Measurements from ENCODE around the gene SYNPR. TPM values are rescaled to one million over a fixed set of nuclear protein-coding genes. Genes with fewer than 3 reads are reported as not detected.

Gene SYNPR
- total and polyA plus RNA-seq, 9 donors = not detected

GRCh38 chr3:63482341-63482740 is 204.2 kb downstream of the SYNPR start:
- WGBS, 3 donors = 68 to 81% (median 77%) methylated on average over 2 of the region's 2 CpGs
- TF ChIP-seq CTCF (IDR thresholded peaks at IDR 0.05) (no peak), POLR2A (IDR thresholded peaks at IDR 0.05) (no peak), EP300 (IDR thresholded peaks at IDR 0.05) (no peak)
- Histone ChIP-seq H3K4me3 (no peak overlapping the region), H3K4me1 (ENCODE audit: insufficient read depth) (peaks cover 2% of the 10 kb centered on the region), H3K27ac (no peak overlapping the region), H3K9me3 (no peaks in the 10 kb centered on the region), H3K27me3 (no peaks in the 10 kb centered on the region), H3K36me3 (no peaks in the 10 kb centered on the region)
- no peak for DNase-seq
- intact Hi-C loops (cut with DNase I) = no loop called here

- H3K36me3 ChIP-seq = no peaks in the 10 kb centered on the region
- intact Hi-C loops (cut with DNase I) = no loop called here
- no peaks in the 10 kb centered on the region for H3K27me3 ChIP-seq
- no peak overlapping the region for H3K27ac ChIP-seq
- no peaks in the 10 kb centered on the region for H3K9me3 ChIP-seq
- 53 to 62% (median 59%) methylated on average over 2 of the region's 2 CpGs for WGBS, 3 donors
- H3K4me3 ChIP-seq = no peak overlapping the region
- TF ChIP-seq EP300 (IDR thresholded peaks at IDR 0.05) (no peak), CTCF (IDR thresholded peaks at IDR 0.05) (no peak)
- no peaks in the 10 kb centered on the region for H3K4me1 ChIP-seq (ENCODE audit: insufficient read depth)
- DNase-seq = no peak
Measured at GRCh38 chr3:63492464-63492863, 214.4 kb downstream of the SYNPR start.

GRCh38 chr3:63493101-63493500 is 215.0 kb downstream of the SYNPR start:
- H3K27ac ChIP-seq = no peak overlapping the region
- H3K4me3 ChIP-seq = no peak overlapping the region
- no peak for TF ChIP-seq CTCF (IDR thresholded peaks at IDR 0.05)
- no peak for TF ChIP-seq EP300 (IDR thresholded peaks at IDR 0.05)
- no peak for TF ChIP-seq POLR2A (IDR thresholded peaks at IDR 0.05)
- WGBS, 3 donors = 78 to 86% (median 84%) methylated on average over 3 of the region's 3 CpGs
- no peaks in the 10 kb centered on the region for H3K27me3 ChIP-seq
- no peaks in the 10 kb centered on the region for H3K4me1 ChIP-seq (ENCODE audit: insufficient read depth)
- no peak for DNase-seq
- intact Hi-C loops (cut with DNase I) = no loop called here
- H3K9me3 ChIP-seq = no peaks in the 10 kb centered on the region
- no peaks in the 10 kb centered on the region for H3K36me3 ChIP-seq

- 97 to 100% (median 100%) methylated on average over 1 of the region's 1 CpG for WGBS, 3 donors
- no peaks in the 10 kb centered on the region for H3K9me3 ChIP-seq
- no peak overlapping the region for H3K27ac ChIP-seq
- no peaks in the 10 kb centered on the region for H3K36me3 ChIP-seq
- intact Hi-C loops (cut with DNase I) = no loop called here
- H3K27me3 ChIP-seq = no peaks in the 10 kb centered on the region
- no peak overlapping the region for H3K4me3 ChIP-seq
- no peak for DNase-seq
- no peak for TF ChIP-seq CTCF (IDR thresholded peaks at IDR 0.05)
- TF ChIP-seq EP300 (IDR thresholded peaks at IDR 0.05) = no peak
- no peak for TF ChIP-seq POLR2A (IDR thresholded peaks at IDR 0.05)
- H3K4me1 ChIP-seq (ENCODE audit: insufficient read depth) = no peaks in the 10 kb centered on the region
Measured at GRCh38 chr3:63494646-63495045, 216.5 kb downstream of the SYNPR start.

- Histone ChIP-seq H3K27ac (no peak overlapping the region), H3K27me3 (no peaks in the 10 kb centered on the region), H3K4me1 (ENCODE audit: insufficient read depth) (no peaks in the 10 kb centered on the region), H3K9me3 (no peaks in the 10 kb centered on the region), H3K4me3 (no peak overlapping the region), H3K36me3 (no peaks in the 10 kb centered on the region)
- intact Hi-C loops (cut with DNase I) = no loop called here
- WGBS, 3 donors = 71 to 76% (median 72%) methylated on average over 2 of the region's 2 CpGs
- DNase-seq = no peak
- no peak for TF ChIP-seq CTCF (IDR thresholded peaks at IDR 0.05)
- TF ChIP-seq EP300 (IDR thresholded peaks at IDR 0.05) = no peak
- TF ChIP-seq POLR2A (IDR thresholded peaks at IDR 0.05) = no peak
Measured at GRCh38 chr3:63497641-63498040, 219.5 kb downstream of the SYNPR start.
